A673 (cell line): ENCODE measurements around the gene RBBP6. TPM values are rescaled to one million over a fixed set of nuclear protein-coding genes. Genes with fewer than 3 reads are reported as not detected.

ENCODE experiments used
- BruUV-seq: library from RNA; stranded (reverse); fragments of 400-500 nt; replicated peaks from 2 replicates; lab custom pipeline; 2021; lab: Mats Ljungman, UMichigan
- CTCF ChIA-PET: fragments of 300-600 bp; sonication (Branson Sonifier 250); formaldehyde crosslinking; loops from one replicate; lab custom pipeline; 2022; ENCODE audit warnings: antibody characterized with exemption; lab: Charles Lee
- POLR2A ChIA-PET: fragments of 300-600 bp; sonication (Branson Sonifier 250); formaldehyde crosslinking; loops from one replicate; lab custom pipeline; 2022; ENCODE audit warnings: antibody characterized with exemption; ENCODE audit not compliant: low non-redundant PET; lab: Charles Lee
- DNase-seq: peaks from one replicate; pipeline ENCODE4 v3.0.0-alpha.2; 2015; ENCODE audit warnings: low spot score
- H3K27ac ChIP-seq: fragments of 200-600 bp; sonication (generic); 2 replicates; pipeline ENCODE4 v1.5.1; 2016; ENCODE audit warnings: mixed run types, low read depth, mild to moderate bottlenecking, mixed read lengths, antibody characterized with exemption, low read length; ENCODE audit not compliant: poor library complexity, severe bottlenecking
- H3K27me3 ChIP-seq: fragments of 200-600 bp; sonication (generic); replicated peaks from 2 replicates; pipeline ENCODE4 v1.6.1; 2017; ENCODE audit warnings: mixed run types, low read depth, mild to moderate bottlenecking, mixed read lengths, antibody characterized with exemption, low read length; ENCODE audit not compliant: insufficient read depth, poor library complexity
- H3K36me3 ChIP-seq: fragments of 200-600 bp; sonication (generic); 2 replicates; pipeline ENCODE4 v1.6.1; 2016; ENCODE audit warnings: mixed run types, mild to moderate bottlenecking, mixed read lengths, antibody characterized with exemption, low read length; ENCODE audit not compliant: insufficient read depth, poor library complexity, severe bottlenecking
- H3K4me1 ChIP-seq: fragments of 200-600 bp; sonication (generic); 2 replicates; pipeline ENCODE4 v1.6.1; 2017; ENCODE audit warnings: mixed run types, mild to moderate bottlenecking, mixed read lengths, antibody characterized with exemption, low read length; ENCODE audit not compliant: insufficient read depth, poor library complexity, severe bottlenecking
- H3K4me3 ChIP-seq: fragments of 200-600 bp; sonication (generic); 2 replicates; pipeline ENCODE4 v1.5.1; 2016; ENCODE audit warnings: low read depth, mixed run types, mild to moderate bottlenecking, mixed read lengths, low read length; ENCODE audit not compliant: poor library complexity, severe bottlenecking
- H3K9me3 ChIP-seq: fragments of 200-600 bp; sonication (generic); 2 replicates; pipeline ENCODE4 v1.6.1; 2016; ENCODE audit warnings: mixed run types, low read depth, mild to moderate bottlenecking, mixed read lengths, antibody characterized with exemption, low read length; ENCODE audit not compliant: poor library complexity, severe bottlenecking
- CTCF ChIP-seq: fragments of 300-800, 200-600 bp; sonication (generic); conservative IDR thresholded peaks from 2 replicates; pipeline ENCODE4 v1.5.1; 2017; ENCODE audit warnings: low read depth, mild to moderate bottlenecking, antibody characterized with exemption, low read length, moderate library complexity, mixed read lengths
- EZH2 ChIP-seq: fragments of 200-600 bp; sonication (generic); IDR thresholded peaks from 2 replicates; pipeline ENCODE4 v1.6.1; 2017; ENCODE audit warnings: borderline replicate concordance, low read depth, mild to moderate bottlenecking, mixed read lengths, antibody characterized with exemption, low read length; ENCODE audit not compliant: poor library complexity, severe bottlenecking
- intact Hi-C: fragments of 100-400 bp; cut with micrococcal nuclease; formaldehyde crosslinking; loops from one replicate; pipeline ENCODE4 v1.10.0; 2022; ENCODE audit not compliant: unreplicated experiment
- total RNA-seq: library from RNA; stranded (reverse); gene quantifications from 2 replicates; pipeline ENCODE4 v1.2.3, GENCODE V29; 2021

The RBBP6 gene
- total RNA-seq, 1 experiment from 2014 or later = 78.9 TPM

GRCh38 chr16:24589997-24590396 is 50.6 kb downstream of the RBBP6 start:
- BruUV-seq = no TSS peak
- ChIA-PET CTCF (no interaction called here), POLR2A (no interaction called here)
- no peaks in the 10 kb centered on the region for H3K9me3 ChIP-seq
- TF ChIP-seq CTCF (no peak), EZH2 (no peak)
- no peak overlapping the region for H3K4me3 ChIP-seq
- no peaks in the 10 kb centered on the region for H3K4me1 ChIP-seq
- H3K27me3 ChIP-seq = no peaks in the 10 kb centered on the region
- DNase-seq = no peak
- intact Hi-C loops = no loop called here
- H3K36me3 ChIP-seq = no peaks in the 10 kb centered on the region
- no peak overlapping the region for H3K27ac ChIP-seq

GRCh38 chr16:24598777-24599437 is 59.5 kb downstream of the RBBP6 start:
- CTCF ChIA-PET = no interaction called here
- POLR2A ChIA-PET = no interaction called here
- no peak overlapping the region for H3K4me3 ChIP-seq

GRCh38 chr16:24609417-24609739 is 70.0 kb downstream of the RBBP6 start:
- peaks cover 4% of the 10 kb centered on the region for H3K4me1 ChIP-seq
- H3K36me3 ChIP-seq = no peaks in the 10 kb centered on the region
- H3K27me3 ChIP-seq = no peaks in the 10 kb centered on the region
- no peaks in the 10 kb centered on the region for H3K9me3 ChIP-seq
- POLR2A ChIA-PET = interaction anchor here (0.7 to 0.8 kb wide), 2 partner anchors 22 to 24 kb away, joined by 5 to 18 read pairs; no protein-coding TSS in a partner anchor
- no peak for TF ChIP-seq EZH2
- no TSS peak for BruUV-seq
- DNase-seq = no peak
- intact Hi-C loops = no loop called here
- peak overlapping the region; percentile 18 for H3K27ac ChIP-seq
- H3K4me3 ChIP-seq = peak overlapping the region; percentile 49
- CTCF ChIA-PET = interaction anchor here (0.5 to 0.7 kb wide), 2 partner anchors 13 to 356 kb away, joined by 3 to 12 read pairs; no protein-coding TSS in a partner anchor

More at GRCh38 chr16:24598777-24599437, 59.5 kb downstream of the RBBP6 start:
- intact Hi-C loops = no loop called here
- DNase-seq = no peak
- H3K27me3 ChIP-seq = no peaks in the 10 kb centered on the region
- no peak for TF ChIP-seq EZH2
- TF ChIP-seq CTCF = no peak
- H3K27ac ChIP-seq = no peak overlapping the region
- H3K36me3 ChIP-seq = no peaks in the 10 kb centered on the region
- no peaks in the 10 kb centered on the region for H3K9me3 ChIP-seq
- H3K4me1 ChIP-seq = no peaks in the 10 kb centered on the region
- no TSS peak for BruUV-seq
